EL (cell line): ENCODE measurements around the gene MYH3.

Experiments used
- DNase-seq: peaks from one replicate; pipeline ENCODE4 v3.0.0-alpha.2; 2016

The MYH3 gene

GRCh38 chr17:10612957-10613744 lies 44.0 kb downstream of the MYH3 start:
- DNase-seq, result peak; percentile 79

DNA sequence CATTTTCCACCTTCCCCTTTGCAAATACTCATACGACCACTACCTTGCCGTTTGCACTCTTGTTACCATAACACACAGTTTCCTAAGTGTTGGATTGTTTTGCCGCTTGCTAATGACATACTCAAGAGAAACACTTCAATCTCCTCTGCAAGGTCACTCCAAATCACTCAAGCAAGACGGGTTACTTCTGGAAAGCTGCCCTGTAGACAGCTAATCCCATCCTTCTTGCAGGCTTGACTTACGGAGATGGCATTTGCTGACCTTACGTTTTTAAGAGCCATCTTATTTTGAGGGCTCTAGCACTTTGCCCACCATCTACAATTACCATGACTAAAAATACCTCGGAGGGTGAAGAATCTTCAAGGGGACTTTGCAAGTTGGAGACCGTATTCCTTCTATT lies 46.2 kb downstream of the MYH3 start:
- no peak for DNase-seq

DNA sequence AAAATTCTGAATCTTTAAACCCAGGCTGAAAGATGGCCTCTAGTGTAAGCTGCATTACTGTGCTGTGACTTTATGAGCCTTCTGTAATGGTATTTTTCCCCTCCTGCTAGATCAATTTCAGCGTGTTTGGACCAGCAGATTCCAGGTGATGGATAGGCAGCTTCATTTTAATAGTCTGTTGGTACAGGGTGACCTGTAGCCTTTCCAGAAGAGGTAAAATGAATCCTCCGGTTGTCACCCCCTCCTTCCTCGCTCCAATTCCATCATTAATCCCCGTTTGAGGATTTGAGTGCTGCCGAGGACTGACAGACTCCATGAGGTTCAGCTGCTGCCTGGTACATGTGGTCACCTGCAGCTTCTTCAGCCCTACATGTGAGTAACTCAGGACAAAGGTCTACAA lies 48.9 kb downstream of the MYH3 start:
- no peak for DNase-seq

DNA sequence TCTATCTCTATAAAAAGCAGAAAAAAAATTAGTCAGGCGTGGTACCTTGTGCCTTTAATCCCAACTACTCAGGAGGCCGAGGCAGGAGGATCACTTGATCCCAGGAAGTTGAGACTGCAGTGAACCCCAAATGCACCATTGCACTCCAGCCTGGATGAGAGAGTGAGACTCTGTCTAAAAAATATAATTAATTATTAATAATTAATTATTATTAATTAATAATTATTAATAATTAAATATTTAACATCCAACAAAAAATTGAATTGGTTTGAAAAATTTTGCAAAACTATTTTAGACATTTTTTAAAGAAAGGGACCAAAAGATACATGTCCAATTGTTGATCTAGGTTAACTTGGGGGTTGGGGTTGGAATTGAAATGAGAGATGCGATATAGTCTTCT lies 51.0 kb downstream of the MYH3 start:
- DNase-seq, result no peak

- DNase-seq, result no peak
Measured at GRCh38 chr17:10605221-10605783, 51.8 kb downstream of the MYH3 start.

DNA sequence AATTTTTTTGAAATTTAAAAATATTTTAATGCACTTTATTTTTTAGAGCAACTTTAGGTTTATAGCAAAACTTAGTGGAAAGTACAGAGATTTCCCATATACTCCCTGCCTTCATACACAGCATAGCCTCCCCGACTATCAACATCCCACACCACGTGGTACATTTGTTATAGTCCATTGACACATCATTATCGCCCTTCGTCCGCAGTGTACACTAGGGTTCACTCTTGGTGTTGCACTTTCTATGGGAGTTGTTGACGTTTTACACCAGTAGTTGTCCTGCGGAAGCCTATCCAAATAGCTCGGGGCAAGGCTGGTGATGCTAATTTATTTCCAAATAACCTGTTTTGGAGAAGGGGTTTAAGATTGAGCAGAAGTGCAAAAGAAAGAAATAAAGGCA lies 52.6 kb downstream of the MYH3 start:
- no peak for DNase-seq

DNA sequence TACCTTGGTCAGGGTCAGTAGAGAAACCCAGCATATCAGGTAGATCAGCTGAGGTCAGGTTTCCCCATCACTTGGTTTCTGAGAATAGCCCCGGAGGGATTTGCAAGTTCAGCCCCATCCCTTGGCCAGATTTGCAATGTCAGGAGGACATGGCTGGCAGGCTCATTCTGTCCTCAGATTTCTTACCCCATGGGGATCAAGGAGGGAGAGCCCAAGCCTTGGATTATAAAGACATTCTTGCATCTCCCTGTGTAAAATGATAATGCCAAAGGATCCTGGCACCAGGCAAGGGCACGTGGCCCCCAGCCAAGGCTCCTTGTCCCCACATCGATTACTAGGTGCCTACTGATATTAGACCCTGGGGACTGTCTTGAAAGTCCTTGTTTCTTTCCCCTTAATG lies 53.2 kb downstream of the MYH3 start:
- no peak for DNase-seq

DNA sequence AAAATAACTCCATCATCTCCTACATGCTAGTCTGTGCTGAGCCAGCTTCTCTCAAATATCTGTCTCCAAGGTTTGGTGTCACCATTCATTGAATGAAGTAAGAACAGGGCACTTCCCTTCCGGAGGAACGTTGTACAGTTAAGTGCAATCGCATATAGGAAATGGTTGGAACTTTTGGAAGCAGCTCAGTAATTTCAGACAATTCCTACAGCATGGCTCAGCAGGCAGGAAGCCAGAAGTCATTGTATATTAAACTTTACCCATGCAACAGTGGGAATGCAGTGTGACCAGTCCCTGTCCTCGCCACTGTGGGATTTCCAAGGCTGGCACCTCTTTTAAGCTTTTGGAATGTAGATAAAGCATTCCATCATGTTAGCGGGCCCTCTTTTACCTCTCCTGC lies 56.5 kb downstream of the MYH3 start:
- peak; percentile 86 for DNase-seq

DNA sequence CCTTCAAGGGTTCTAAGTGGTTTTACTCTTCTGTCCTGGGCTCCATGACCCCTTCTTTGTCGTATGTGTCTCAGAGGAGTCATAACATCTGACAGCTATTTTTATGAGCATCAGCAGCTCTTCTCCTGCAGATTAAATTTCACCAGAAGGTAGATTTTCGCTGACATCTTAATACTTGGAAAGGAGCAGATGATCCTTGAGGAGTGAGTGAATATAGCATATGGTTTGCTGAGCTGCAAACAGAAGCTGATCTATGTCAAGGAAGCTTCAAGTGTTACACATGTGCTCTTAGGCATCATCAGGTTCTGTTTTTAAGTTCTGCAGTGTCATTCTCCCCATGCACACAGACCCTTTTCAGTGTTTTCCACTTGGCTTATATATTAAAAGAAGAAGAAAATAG lies 58.5 kb downstream of the MYH3 start:
- DNase-seq, result no peak

DNA sequence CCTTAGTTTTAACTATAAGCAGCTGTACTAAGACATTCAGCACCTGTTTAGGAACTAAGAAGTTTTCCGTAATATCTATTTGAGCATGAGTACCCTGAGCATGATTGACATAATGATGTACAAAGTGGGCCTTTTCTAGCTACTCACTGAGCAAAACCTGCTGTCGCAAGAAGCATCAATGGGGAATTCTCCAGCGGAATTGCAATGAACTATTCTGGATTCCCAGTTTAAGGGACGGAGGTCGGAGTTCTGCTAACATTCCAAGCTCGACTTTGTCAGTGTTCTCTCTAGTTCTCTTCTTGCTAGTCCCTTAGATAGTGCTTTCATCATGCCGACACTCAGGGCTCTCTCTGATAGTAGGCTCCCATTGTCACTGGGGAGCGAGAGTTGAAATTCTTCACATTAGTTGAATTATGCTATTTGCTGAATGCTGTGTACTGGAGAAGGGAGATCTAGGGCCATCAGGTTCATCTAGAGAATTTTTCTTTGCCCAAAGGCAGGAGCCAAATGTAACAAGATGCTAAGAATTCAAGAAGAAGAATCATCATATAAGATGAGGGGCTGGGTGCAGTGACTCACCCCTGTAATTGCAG lies 67.5 kb downstream of the MYH3 start:
- DNase-seq, result no peak

DNA sequence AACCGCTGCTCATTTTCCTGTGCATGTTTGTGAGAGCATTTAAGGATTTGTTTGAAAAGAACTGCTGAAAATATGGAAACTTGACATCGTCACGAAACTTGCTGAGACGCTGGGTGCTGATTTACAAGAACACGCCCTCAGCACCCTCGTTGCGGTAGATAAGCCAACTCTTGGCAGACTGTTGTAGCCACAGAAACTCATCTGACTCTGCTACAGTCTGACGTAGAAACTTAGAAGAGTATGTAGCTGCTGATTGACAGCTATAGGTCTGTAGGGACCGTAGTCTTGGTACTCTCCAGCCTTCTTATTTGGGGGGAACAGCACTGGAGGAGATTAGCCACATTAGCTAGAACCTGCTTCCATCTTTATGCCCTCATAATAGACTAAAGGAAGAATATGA lies 71.6 kb downstream of the MYH3 start:
- DNase-seq, result no peak

DNA sequence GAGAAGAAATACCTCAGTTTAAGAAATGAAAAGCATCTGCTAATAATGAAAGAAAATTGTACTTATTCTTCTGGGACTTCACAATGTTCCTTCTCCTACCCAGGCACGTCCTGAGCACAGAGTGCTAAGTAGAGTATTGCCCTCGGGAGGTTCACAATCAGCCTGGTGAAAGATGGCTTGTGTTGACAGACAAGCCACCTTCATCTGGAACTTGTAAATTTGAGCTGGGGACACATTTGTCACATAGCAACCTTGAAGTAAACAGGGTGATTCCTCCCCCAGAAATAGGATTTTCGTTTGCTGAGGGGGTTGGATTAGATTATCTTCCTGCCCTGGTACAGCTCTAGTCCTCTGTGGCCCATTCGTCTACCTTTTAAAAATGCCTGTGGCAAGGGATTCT lies 73.3 kb downstream of the MYH3 start:
- no peak for DNase-seq

- peak; percentile 6 for DNase-seq
Measured at GRCh38 chr17:10579270-10579669, 77.8 kb downstream of the MYH3 start.
